GM13977 (cell line): ENCODE results near the gene EEF1A2.

Experiments used
- DNase-seq: peaks from one replicate; pipeline ENCODE4 v3.0.0; 2012; ENCODE audit warnings: low spot score
- CTCF ChIP-seq: IDR thresholded peaks from 2 replicates; pipeline ENCODE4 v1.5.1; 2012; ENCODE audit warnings: mild to moderate bottlenecking, control low read depth; ENCODE audit not compliant: insufficient read depth; ENCODE audit errors: extremely low read depth, missing control alignments
- in situ Hi-C: fragments of 300-500 bp; cut with MboI; formaldehyde crosslinking; loops from one replicate; pipeline ENCODE4 v1.12.0; 2022; ENCODE audit warnings: low sequenced_read_pairs, low pct_unique_long_range_greater_than_20kb, mixed read lengths, inconsistent platforms; ENCODE audit not compliant: unreplicated experiment

The EEF1A2 gene

DNA sequence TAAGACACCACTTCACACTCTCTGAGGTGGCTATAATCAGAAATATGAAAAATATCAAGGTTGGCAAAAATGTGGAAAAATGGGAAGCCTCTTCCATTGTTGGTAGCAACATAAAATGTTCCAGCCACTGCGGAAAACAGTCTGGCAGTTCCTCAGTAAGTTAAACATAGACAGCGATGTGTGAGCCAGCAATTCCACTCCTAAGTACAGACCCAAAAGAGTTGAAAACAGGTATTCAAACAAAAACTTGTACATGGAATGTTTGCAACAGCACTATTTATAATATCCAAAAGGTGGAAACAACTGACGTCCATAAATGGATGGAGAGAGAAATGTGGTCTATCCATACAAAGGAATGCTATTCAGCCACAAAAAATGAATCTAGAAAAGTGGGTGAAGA lies 14.3 kb upstream of the EEF1A2 start:
- TF ChIP-seq CTCF = no peak
- in situ Hi-C loops = no loop called here
- DNase-seq = no peak

DNA sequence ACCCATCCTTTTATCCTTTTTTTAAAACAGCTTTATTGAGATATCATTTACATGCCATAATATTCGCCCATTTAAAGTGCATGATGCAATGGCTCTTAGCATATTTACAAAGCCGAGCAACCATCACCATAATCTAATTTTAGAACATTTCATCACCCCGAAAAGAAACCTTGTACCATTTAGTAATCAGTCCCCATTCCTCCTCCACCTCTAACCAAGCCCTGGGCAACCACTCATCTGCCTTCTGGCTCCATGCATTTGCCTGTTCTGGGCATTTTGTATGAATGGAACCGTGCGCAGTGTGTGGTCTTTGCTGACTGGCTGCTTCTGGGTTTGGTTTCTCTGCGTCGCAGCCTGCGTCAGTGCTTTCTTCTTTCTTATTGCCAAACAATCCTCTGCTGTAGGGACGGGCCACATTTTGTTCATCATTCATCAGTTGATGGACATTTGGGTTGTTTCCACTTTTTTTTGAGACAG lies 10.2 kb upstream of the EEF1A2 start:
- in situ Hi-C loops = no loop called here
- TF ChIP-seq CTCF = no peak
- DNase-seq = no peak

GRCh38 chr20:63508072-63508768 lies 9.3 kb upstream of the EEF1A2 start:
- no peak for DNase-seq
- in situ Hi-C loops = no loop called here
- TF ChIP-seq CTCF = no peak

DNA sequence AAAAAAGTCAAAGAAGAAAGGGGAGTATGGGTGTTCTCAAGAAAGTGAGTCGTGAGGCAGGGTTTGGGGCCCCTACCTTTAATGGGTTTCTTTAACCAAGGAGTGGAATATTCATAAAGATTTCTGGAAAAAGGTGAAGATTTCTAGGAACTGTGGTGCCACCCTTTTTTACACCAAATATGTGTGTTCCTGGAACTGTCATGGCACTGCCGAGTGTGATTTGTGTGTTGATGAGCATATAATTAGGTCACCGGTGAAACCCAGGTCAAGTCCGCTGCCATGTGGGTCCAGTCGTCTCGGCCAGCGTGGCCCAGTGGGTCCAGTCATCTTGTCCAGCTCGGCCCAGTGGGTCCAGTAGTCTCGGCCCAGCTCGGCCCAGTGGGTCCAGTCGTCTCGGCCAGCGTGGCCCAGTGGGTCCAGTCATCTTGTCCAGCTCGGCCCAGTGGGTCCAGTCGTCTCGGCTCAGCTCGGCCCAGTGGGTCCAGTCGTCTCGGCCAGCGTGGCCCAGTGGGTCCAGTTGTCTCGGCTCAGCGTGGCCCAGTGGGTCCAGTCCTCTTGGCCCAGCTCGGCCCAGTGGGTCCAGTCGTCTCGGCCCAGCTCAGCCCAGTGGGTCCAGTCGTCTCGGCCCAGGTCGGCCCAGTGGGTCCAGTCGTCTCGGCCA lies 8.3 kb upstream of the EEF1A2 start:
- no peak for DNase-seq
- TF ChIP-seq CTCF = no peak
- in situ Hi-C loops = no loop called here

DNA sequence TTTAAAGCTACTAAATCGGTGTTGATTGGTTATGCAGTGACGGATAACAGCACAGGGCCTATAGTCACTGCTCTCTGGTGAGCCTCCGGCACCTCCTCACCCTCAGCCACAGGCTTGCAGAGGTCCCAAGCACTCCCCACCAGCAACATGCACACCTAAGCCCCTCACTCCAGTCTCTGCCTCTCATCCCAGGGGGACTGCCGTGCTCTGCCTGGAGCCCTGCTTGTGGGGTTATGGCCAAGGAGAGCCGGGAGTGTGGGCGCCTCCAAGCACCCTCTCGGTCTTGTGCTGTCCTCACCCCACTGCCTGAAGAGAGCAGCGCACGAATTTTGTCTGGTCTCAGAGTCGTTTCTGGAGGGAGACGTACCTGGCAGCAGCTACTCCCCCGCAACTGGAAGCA lies 6.8 kb upstream of the EEF1A2 start:
- TF ChIP-seq CTCF = no peak
- in situ Hi-C loops = no loop called here
- DNase-seq = no peak

- no peak for TF ChIP-seq CTCF
- DNase-seq = no peak
- in situ Hi-C loops = no loop called here
These were observed 6.4 kb upstream of the EEF1A2 start for GRCh38 chr20:63505281-63505680.
